CD4-positive, alpha-beta T cell treated with Interleukin-17A for 4 hours (primary cell): ENCODE measurements around the gene GRAMD2A.

Experiments used
- DNase-seq: peaks from one replicate; pipeline ENCODE4 v3.0.0-alpha.2; 2020; ENCODE audit warnings: mixed read lengths

Gene GRAMD2A

GRCh38 chr15:72166716-72167417 is 30.7 kb downstream of the GRAMD2A start:
- DNase-seq, result no peak

- no peak for DNase-seq
These were observed 33.9 kb downstream of the GRAMD2A start for GRCh38 chr15:72163719-72164118.

- DNase-seq, result no peak
These were observed 35.0 kb downstream of the GRAMD2A start for GRCh38 chr15:72162569-72162968.

GRCh38 chr15:72161361-72162132 is 36.0 kb downstream of the GRAMD2A start:
- DNase-seq, result no peak

GRCh38 chr15:72160696-72161245 is 36.8 kb downstream of the GRAMD2A start:
- no peak for DNase-seq

GRCh38 chr15:72156928-72157327 is 40.7 kb downstream of the GRAMD2A start:
- no peak for DNase-seq

- peak; percentile 86 for DNase-seq
These were observed 41.7 kb downstream of the GRAMD2A start for GRCh38 chr15:72155635-72156616.

- no peak for DNase-seq
These were observed 42.5 kb downstream of the GRAMD2A start for GRCh38 chr15:72155003-72155621.

- DNase-seq, result no peak
These were observed 43.3 kb downstream of the GRAMD2A start for GRCh38 chr15:72154316-72154715.

- no peak for DNase-seq
These were observed 44.2 kb downstream of the GRAMD2A start for GRCh38 chr15:72153269-72154000.

GRCh38 chr15:72147418-72147817 is 50.2 kb downstream of the GRAMD2A start:
- DNase-seq, result no peak

GRCh38 chr15:72146934-72147333 is 50.7 kb downstream of the GRAMD2A start:
- DNase-seq, result no peak

GRCh38 chr15:72146221-72146620 is 51.4 kb downstream of the GRAMD2A start:
- DNase-seq, result no peak

- no peak for DNase-seq
These were observed 56.2 kb downstream of the GRAMD2A start for GRCh38 chr15:72141171-72142084.

- DNase-seq, result no peak
These were observed 57.5 kb downstream of the GRAMD2A start for GRCh38 chr15:72140088-72140487.

- no peak for DNase-seq
These were observed 57.9 kb downstream of the GRAMD2A start for GRCh38 chr15:72139667-72140066.

- DNase-seq, result no peak
These were observed 61.2 kb downstream of the GRAMD2A start for GRCh38 chr15:72136170-72137051.

GRCh38 chr15:72135719-72136118 is 61.9 kb downstream of the GRAMD2A start:
- no peak for DNase-seq

GRCh38 chr15:72133211-72133610 is 64.4 kb downstream of the GRAMD2A start:
- DNase-seq, result no peak
